ENCODE data around the gene REXO4.

The REXO4 gene

DNA sequence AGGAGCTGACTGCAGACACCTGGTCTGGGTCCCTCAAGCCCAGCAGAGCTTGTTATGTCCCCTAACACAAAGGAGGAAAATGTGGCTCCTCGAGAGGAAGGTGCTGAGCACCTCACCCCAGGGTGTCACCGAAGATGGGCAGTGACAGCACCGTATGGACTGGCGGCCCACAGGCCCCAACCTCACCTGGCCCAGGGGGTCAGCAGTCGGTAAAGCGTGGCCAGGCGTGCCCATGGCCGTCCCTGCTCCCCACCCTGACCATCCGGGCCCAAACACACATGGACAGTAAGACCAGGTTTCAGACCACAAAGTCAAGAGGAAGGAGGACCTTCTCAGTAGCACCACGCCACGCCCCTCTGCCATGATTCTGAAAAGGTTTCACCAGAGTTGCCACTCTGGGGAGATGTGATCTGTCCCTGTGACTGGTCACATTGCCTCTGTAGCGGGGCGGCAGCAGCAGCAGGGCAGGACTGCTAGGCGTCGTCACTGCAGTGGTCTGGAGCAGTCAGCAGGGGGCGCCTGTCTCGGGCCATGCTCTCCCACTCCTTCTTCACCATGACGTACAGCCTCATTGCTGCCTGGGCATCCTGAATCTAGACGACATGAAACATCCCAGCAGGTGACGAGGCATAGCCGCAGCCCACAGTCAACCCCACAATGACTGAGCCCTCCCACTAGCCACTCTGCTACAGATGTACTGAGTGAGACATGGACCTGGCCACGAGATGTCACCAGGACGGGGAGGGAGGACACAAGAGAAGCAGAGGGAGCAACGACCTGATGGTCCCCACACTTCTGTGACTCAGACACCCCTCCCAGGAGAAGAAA lies 11.1 kb downstream of the REXO4 start:
- Histone ChIP-seq H3K4me2 (ENCODE audit: low read length) (no peak overlapping the region), H3K4ac (ENCODE audit: low read depth, low read length) (no peak overlapping the region), H4K91ac (ENCODE audit: low read depth, low read length) (no peak overlapping the region), H4K8ac (ENCODE audit: low read depth, low read length) (no peak overlapping the region), H2BK5ac (ENCODE audit: low read depth, low read length, poor library complexity) (no peak overlapping the region), H3K14ac (ENCODE audit: low read length) (no peak overlapping the region), H2AK5ac (ENCODE audit: low read length) (no peak overlapping the region), H3K4me3 (ENCODE audit: low read depth, low read length) (no peak overlapping the region), H3K27me3 (ENCODE audit: insufficient read depth, low read length) (no peaks in the 10 kb centered on the region), H3K4me1 (ENCODE audit: control insufficient read depth in 1 of 2, insufficient read depth in 2 of 2, low read length in 2 of 2) (no peaks in the 10 kb centered on the region), H3K79me1 (ENCODE audit: low read length) (no peaks in the 10 kb centered on the region), H2BK12ac (ENCODE audit: low read length) (no peak overlapping the region), H2BK120ac (ENCODE audit: insufficient read depth, low read length, poor library complexity) (no peak overlapping the region), H2AFZ (ENCODE audit: insufficient read depth, low read length, poor library complexity) (no peak overlapping the region), H3K9ac (ENCODE audit: low read length) (no peak overlapping the region), H3K36me3 (ENCODE audit: control insufficient read depth in 1 of 2, insufficient read depth in 2 of 2, low read length in 2 of 2) (peaks cover 62 to 70% of the 10 kb centered on the region in 2 experiments), H3K79me2 (ENCODE audit: control insufficient read depth, insufficient read depth, low read length, poor library complexity) (no peaks in the 10 kb centered on the region), H3K23ac (ENCODE audit: low read length) (no peak overlapping the region), H3K9me3 (ENCODE audit: insufficient read depth, low read depth, low read length) (no peaks in the 10 kb centered on the region), H3K18ac (ENCODE audit: low read length) (no peak overlapping the region), H4K12ac (ENCODE audit: low read depth, low read length) (no peak overlapping the region), H3K27ac (ENCODE audit: low read depth, low read length) (no peak overlapping the region)
- WGBS (ENCODE audit: extremely low coverage, insufficient coverage, insufficient read length) = no CpG with 5 or more reads among the region's 24 CpGs
- peak; percentile 66 to 80 for DNase-seq

DNA sequence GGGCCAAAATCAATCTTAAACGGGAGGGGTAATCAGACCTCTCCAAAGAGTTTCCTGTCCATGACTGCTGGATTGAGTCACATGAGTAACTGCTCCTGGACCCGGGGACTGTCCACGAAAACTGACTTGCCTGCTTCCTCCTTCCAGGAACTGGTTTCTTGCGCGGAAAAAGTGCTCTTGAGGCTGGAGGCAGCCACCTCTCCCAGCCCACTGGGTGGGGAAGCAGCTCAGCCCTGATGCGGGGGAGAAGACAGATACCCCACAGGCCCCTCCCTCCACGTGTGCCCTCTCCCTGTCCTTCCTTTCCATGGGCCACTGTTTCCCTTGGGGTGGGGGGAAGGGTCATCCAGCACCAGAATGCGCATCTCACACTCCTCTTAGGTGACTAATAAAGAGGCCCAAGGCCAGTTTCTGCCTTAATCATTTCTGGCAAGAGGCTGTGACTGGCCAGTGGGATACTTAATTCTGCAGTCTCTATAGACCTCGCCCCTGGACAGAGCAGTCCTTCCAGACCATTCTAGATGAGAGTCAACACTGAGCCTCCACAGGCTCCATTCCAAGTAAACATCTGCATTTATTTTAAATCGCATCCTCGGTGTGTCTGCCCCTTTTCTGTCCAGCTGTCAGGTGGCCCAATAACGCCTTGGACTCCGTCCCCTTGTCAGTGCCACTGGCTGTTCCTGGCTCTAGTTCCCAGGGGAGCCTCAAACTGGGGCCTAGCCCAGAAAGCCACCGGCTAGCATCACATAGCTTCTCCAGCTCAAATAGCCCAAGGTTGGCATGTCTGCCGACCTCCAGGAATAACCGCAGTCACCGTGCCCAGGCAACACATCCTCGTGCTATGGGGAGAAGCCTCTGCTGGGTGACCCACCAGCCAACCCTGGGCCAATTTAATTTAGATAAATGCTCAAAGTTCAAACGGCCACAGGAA lies 12.0 kb downstream of the REXO4 start:
- Histone ChIP-seq H3K14ac (ENCODE audit: low read length) (no peak overlapping the region), H3K9ac (ENCODE audit: low read length) (no peak overlapping the region), H4K8ac (ENCODE audit: low read depth, low read length) (no peak overlapping the region)

DNA sequence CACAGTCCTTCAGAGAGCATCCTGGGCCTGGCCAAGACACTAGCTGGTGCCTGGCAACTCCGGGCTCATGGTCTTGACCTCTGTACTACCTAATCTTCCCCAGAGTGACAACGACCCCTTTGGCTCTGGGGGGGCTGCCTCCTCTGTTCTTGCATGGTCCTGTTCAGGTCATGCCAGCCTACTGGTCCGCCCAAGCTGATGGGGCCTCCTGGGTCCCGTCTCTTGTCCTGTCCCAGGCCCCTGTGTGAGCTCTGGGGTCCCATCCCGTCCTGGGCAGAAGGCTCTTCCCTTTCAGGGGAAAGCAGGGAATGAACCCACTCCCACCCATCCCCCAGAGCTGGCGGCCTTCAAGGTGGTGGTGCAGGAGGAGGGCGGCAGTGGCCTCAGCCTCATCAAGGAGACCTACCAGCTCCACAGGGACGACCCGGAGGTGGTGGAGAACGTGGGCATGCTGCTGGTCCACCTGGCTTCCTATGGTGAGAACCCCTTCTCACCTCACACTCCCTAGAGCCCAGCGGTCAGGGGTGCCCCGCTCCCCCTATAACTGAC lies 13.3 kb downstream of the REXO4 start:
- Histone ChIP-seq H2BK120ac (ENCODE audit: insufficient read depth, low read length, poor library complexity) (no peak overlapping the region), H3K79me1 (ENCODE audit: low read length) (no peaks in the 10 kb centered on the region), H3K9ac (ENCODE audit: low read length) (no peak overlapping the region), H3K23ac (ENCODE audit: low read length) (no peak overlapping the region), H3K36me3 (ENCODE audit: control insufficient read depth in 1 of 2, insufficient read depth in 2 of 2, low read length in 2 of 2) (peaks cover 48 to 56% of the 10 kb centered on the region in 2 experiments), H2AK5ac (ENCODE audit: low read length) (no peak overlapping the region), H3K9me3 (ENCODE audit: insufficient read depth, low read depth, low read length) (no peaks in the 10 kb centered on the region), H3K4ac (ENCODE audit: low read depth, low read length) (no peak overlapping the region), H2AFZ (ENCODE audit: insufficient read depth, low read length, poor library complexity) (no peak overlapping the region), H3K4me3 (ENCODE audit: low read depth, low read length) (no peak overlapping the region), H3K18ac (ENCODE audit: low read length) (no peak overlapping the region), H4K91ac (ENCODE audit: low read depth, low read length) (no peak overlapping the region), H2BK5ac (ENCODE audit: low read depth, low read length, poor library complexity) (no peak overlapping the region), H4K12ac (ENCODE audit: low read depth, low read length) (no peak overlapping the region), H3K4me2 (ENCODE audit: low read length) (no peak overlapping the region), H4K8ac (ENCODE audit: low read depth, low read length) (no peak overlapping the region), H3K14ac (ENCODE audit: low read length) (no peak overlapping the region), H3K79me2 (ENCODE audit: control insufficient read depth, insufficient read depth, low read length, poor library complexity) (no peaks in the 10 kb centered on the region), H3K27me3 (ENCODE audit: insufficient read depth, low read length) (no peaks in the 10 kb centered on the region), H2BK12ac (ENCODE audit: low read length) (no peak overlapping the region), H3K27ac (ENCODE audit: low read depth, low read length) (no peak overlapping the region), H3K4me1 (ENCODE audit: control insufficient read depth in 1 of 2, insufficient read depth in 2 of 2, low read length in 2 of 2) (no peaks in the 10 kb centered on the region)
- WGBS (ENCODE audit: extremely low coverage, insufficient coverage, insufficient read length) = no CpG with 5 or more reads among the region's 12 CpGs
- DNase-seq = no peak

More for the DNA sequence above, 12.0 kb downstream of the REXO4 start:
- no peak overlapping the region for H4K91ac ChIP-seq (ENCODE audit: low read depth, low read length)
- H3K4me3 ChIP-seq (ENCODE audit: low read depth, low read length) = no peak overlapping the region
- no peaks in the 10 kb centered on the region for H3K4me1 ChIP-seq (ENCODE audit: control insufficient read depth in 1 of 2, insufficient read depth in 2 of 2, low read length in 2 of 2)
- no peak overlapping the region for H2BK5ac ChIP-seq (ENCODE audit: low read depth, low read length, poor library complexity)
- no peaks in the 10 kb centered on the region for H3K9me3 ChIP-seq (ENCODE audit: insufficient read depth, low read depth, low read length)
- H3K36me3 ChIP-seq (ENCODE audit: control insufficient read depth in 1 of 2, insufficient read depth in 2 of 2, low read length in 2 of 2) = peaks cover 55 to 65% of the 10 kb centered on the region in 2 experiments
- H3K79me1 ChIP-seq (ENCODE audit: low read length) = no peaks in the 10 kb centered on the region
- H2BK120ac ChIP-seq (ENCODE audit: insufficient read depth, low read length, poor library complexity) = no peak overlapping the region
- no peak overlapping the region for H3K4ac ChIP-seq (ENCODE audit: low read depth, low read length)
- H3K27ac ChIP-seq (ENCODE audit: low read depth, low read length) = no peak overlapping the region
- WGBS (ENCODE audit: extremely low coverage, insufficient coverage, insufficient read length) = no CpG with 5 or more reads among the region's 19 CpGs
- H4K12ac ChIP-seq (ENCODE audit: low read depth, low read length) = no peak overlapping the region
- H3K23ac ChIP-seq (ENCODE audit: low read length) = no peak overlapping the region
- no peaks in the 10 kb centered on the region for H3K79me2 ChIP-seq (ENCODE audit: control insufficient read depth, insufficient read depth, low read length, poor library complexity)
- DNase-seq = no peak
- no peaks in the 10 kb centered on the region for H3K27me3 ChIP-seq (ENCODE audit: insufficient read depth, low read length)
- no peak overlapping the region for H3K18ac ChIP-seq (ENCODE audit: low read length)
- no peak overlapping the region for H2AFZ ChIP-seq (ENCODE audit: insufficient read depth, low read length, poor library complexity)
- H3K4me2 ChIP-seq (ENCODE audit: low read length) = no peak overlapping the region
- no peak overlapping the region for H2AK5ac ChIP-seq (ENCODE audit: low read length)
- no peak overlapping the region for H2BK12ac ChIP-seq (ENCODE audit: low read length)

DNA sequence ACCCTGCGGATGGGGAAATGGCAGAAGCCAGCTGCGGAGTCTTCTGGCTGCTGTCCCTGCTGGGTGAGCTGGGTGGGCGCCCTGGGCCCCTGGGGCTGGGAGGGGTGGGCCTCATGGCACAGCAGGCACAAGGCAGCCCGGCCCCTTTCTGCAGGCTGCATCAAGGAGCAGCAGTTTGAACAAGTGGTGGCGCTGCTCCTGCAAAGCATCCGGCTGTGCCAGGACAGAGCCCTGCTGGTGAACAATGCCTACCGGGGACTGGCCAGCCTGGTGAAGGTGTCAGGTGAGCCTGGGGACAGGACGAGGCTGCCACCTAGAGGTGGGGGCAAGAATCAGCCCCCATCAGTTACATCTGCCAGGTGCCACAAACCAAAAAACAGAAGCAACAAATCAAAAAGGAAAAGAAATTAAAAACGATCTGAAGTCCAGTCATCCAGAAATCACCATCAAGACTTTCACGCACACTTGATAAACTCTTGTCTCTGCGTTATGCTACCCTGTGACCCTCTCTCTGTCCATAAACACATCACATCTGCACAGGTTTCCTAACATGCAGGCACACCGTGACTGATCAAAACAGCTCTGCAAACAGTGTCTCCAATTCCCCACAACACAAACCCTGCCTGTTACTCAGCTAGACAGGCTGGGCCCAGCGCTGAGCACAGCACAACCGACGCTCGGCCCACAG lies 13.9 kb downstream of the REXO4 start:
- Histone ChIP-seq H3K27ac (ENCODE audit: low read depth, low read length) (no peak overlapping the region), H4K8ac (ENCODE audit: low read depth, low read length) (no peak overlapping the region), H3K4me2 (ENCODE audit: low read length) (no peak overlapping the region), H3K14ac (ENCODE audit: low read length) (no peak overlapping the region), H2AFZ (ENCODE audit: insufficient read depth, low read length, poor library complexity) (no peak overlapping the region), H2BK12ac (ENCODE audit: low read length) (no peak overlapping the region), H2BK120ac (ENCODE audit: insufficient read depth, low read length, poor library complexity) (no peak overlapping the region), H3K4ac (ENCODE audit: low read depth, low read length) (no peak overlapping the region), H2AK5ac (ENCODE audit: low read length) (no peak overlapping the region), H3K18ac (ENCODE audit: low read length) (no peak overlapping the region), H3K4me1 (ENCODE audit: control insufficient read depth in 1 of 2, insufficient read depth in 2 of 2, low read length in 2 of 2) (no peaks in the 10 kb centered on the region), H3K4me3 (ENCODE audit: low read depth, low read length) (no peak overlapping the region), H2BK5ac (ENCODE audit: low read depth, low read length, poor library complexity) (no peak overlapping the region), H3K79me1 (ENCODE audit: low read length) (no peaks in the 10 kb centered on the region), H4K91ac (ENCODE audit: low read depth, low read length) (no peak overlapping the region), H3K27me3 (ENCODE audit: insufficient read depth, low read length) (no peaks in the 10 kb centered on the region), H4K12ac (ENCODE audit: low read depth, low read length) (no peak overlapping the region), H3K9me3 (ENCODE audit: insufficient read depth, low read depth, low read length) (no peaks in the 10 kb centered on the region), H3K36me3 (ENCODE audit: control insufficient read depth in 1 of 2, insufficient read depth in 2 of 2, low read length in 2 of 2) (peaks cover 46 to 56% of the 10 kb centered on the region in 2 experiments), H3K9ac (ENCODE audit: low read length) (no peak overlapping the region), H3K23ac (ENCODE audit: low read length) (no peak overlapping the region), H3K79me2 (ENCODE audit: control insufficient read depth, insufficient read depth, low read length, poor library complexity) (no peaks in the 10 kb centered on the region)
- peak in 1 of 2 donors; percentile 51 for DNase-seq
- no CpG with 5 or more reads among the region's 16 CpGs for WGBS (ENCODE audit: extremely low coverage, insufficient coverage, insufficient read length)

Data from trophoblast cell (in vitro differentiated cells and primary cell).